Subcutaneous adipose tissue (tissue), 4 donors: Measurements from ENCODE around the gene MRPL52. TPM values are rescaled to one million over a fixed set of nuclear protein-coding genes. Genes with fewer than 3 reads are reported as not detected.

ENCODE experiments used
- CTCF ChIP-seq: fragments of 450-650 bp; IDR thresholded peaks from one replicate; pipeline ENCODE4 v1.5.1; 2016; ENCODE audit warnings: low read depth, mild to moderate bottlenecking, control low read depth, antibody characterized with exemption, moderate library complexity
- small RNA-seq: library from RNA; depleted of rRNA; stranded (forward); fragments of <200 nt; gene quantifications from one replicate; pipeline ENCODE3, GENCODE V24; 2016
- total RNA-seq, 4 donors: library from RNA; depleted of rRNA; stranded (reverse); fragments of >200 nt; gene quantifications; one replicate each; pipeline ENCODE4 v1.1.0, GENCODE V29; 2016

Gene MRPL52
- total RNA-seq, 4 donors from 2014 or later = 13.9 to 55.6 (median 31.2) TPM

- no peak for TF ChIP-seq CTCF
These were observed 52.4 kb downstream of the MRPL52 start for GRCh38 chr14:22882064-22882463.

DNA sequence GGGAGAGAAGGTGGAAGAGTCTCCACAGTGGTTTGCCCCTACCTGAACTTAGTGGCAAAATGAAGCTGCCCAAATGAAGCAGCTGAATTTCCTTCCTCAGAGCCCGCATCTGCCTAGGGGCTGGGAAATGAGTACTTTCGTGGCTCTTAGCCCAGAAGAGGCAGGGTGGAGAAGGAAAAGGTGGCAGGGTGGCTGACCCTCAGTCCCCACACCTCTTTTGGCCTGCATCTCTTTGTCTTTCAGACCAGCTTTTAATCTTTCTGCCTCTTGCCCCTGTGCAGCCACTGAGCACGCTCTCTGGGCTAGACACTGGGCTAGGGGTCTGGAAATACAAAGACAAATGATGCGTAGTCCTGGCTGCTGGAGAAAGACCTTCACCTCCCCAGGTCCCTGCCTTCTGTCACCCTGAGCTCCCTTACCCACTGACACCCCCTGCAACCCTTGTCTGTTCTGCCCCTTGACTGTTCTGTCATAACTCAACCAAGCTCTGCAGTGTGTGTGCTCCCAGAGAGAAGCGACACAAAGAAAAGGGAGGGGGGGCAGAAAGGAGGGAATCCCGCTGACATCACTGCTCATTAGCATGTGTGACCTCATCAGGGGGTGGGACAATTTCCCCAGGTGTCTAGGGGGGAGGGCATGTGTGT lies 53.0 kb downstream of the MRPL52 start:
- no peak for TF ChIP-seq CTCF

DNA sequence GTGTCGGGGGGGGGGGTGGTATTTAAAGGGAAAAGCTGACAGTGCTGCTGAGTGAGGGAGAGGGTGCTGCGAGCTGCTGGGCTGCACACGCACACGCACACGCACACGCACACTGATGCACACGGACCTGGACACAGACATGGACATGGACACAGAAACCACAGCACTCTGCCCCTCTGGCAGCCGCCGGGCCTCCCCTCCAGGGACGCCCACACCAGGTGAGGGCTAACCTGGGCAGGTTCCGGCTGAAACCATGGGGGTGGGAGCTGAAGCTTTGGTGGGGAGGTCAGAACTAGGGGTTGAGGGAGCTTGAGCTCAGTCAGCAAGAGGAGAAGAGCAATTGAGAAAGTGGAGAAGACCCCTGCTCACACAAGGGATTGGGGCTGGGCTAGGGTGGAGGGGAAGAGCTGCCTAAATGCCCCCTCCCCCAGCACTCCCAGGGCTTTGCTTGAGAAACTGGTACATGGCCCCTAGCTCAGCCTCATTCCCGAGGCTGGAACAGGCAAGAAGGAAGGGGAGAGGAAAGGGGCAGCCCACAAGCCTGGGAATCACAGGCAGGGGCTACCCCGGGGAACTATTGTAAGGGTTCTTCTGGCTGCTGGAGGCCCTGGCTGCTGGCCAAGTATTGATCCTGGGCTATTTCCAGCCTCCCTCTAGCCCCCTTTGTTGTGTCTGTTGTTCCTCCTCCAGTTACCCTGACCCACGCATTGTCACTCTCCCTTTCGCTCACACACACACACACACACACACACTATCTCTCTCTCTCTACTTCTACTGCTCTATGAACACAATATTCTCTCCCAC lies 53.7 kb downstream of the MRPL52 start, which contains the start of gene REM2:
TSS of gene REM2 (plus strand) at position 50 of the 804 bp plus-strand sequence. CDS start at position 116, 66 bp downstream.
- TF ChIP-seq CTCF = no peak

DNA sequence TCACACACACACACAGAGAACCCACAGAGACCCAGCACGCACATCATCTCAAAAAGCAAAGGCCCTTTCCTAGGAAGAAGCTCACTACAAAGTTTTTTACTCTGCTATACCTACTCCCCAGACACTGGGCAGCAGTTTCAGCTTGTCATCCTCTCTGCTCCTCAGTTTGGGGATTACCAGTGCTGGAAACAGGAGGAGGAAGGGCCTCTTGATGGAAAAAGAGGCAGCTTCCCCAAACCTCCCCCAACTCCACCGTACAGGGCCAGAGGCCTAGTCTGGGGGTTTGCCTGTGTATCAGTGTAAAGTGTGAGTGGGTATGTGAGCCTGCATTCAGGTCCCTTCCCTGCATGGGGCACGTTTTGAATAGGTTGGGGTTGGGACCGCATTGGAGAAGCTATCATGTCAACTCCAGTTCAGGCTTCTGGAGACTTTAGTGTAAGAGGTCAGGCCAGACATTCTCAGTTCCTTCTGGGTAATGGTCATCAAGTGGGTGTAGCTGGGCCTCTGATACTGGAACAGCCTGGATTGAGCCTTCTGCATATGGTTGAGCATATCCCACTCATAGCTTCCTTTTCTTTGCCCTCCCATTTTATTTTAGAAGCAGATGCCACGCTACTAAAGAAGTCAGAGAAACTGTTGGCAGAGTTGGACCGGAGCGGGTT lies 54.5 kb downstream of the MRPL52 start:
- TF ChIP-seq CTCF = no peak

Small RNA genes within 50 kb of the gene (small RNA-seq; reads per million reads assigned to genes)
- 0.49 reads per million for gene RF00019

Other genes with a start within 250 kb of the MRPL52 start
- gene DAD1, start 240.7 kb upstream of the MRPL52 start, total RNA-seq = 100 to 1,000 TPM; 114 to 356 (median 179) TPM
- gene ABHD4, start 231.6 kb upstream of the MRPL52 start, total RNA-seq = 10 to 100 TPM; 22.8 to 43.5 (median 38.1) TPM
- gene OR6J1, start 185.5 kb upstream of the MRPL52 start, total RNA-seq = under 1 TPM in 1 of 4 donors, not detected in 3; 0.17 TPM
- 100 to 1,000 TPM in 1 of 4 donors, 10 to 100 TPM in 3; 81.9 to 102 (median 87.5) TPM for gene OXA1L, start 63.2 kb upstream of the MRPL52 start, total RNA-seq
- 100 to 1,000 TPM in 1 of 4 donors, 10 to 100 TPM in 3; 11.7 to 136 (median 44.0) TPM for gene SLC7A7, start 14.5 kb upstream of the MRPL52 start, total RNA-seq
- gene MMP14, start 6.7 kb downstream of the MRPL52 start, total RNA-seq = 100 to 1,000 TPM; 134 to 284 (median 217) TPM
- 10 to 100 TPM; 38.8 to 87.0 (median 80.8) TPM for gene LRP10, start 41.9 kb downstream of the MRPL52 start, total RNA-seq
- gene REM2, start 53.3 kb downstream of the MRPL52 start, total RNA-seq = 1 to 10 TPM in 1 of 4 donors, under 1 TPM in 1, not detected in 2; 0.34 to 1.5 TPM
- 100 to 1,000 TPM in 2 of 4 donors, 10 to 100 TPM in 2; 41.7 to 694 (median 368) TPM for gene RBM23, start 89.3 kb downstream of the MRPL52 start, total RNA-seq
- 10 to 100 TPM; 26.5 to 41.6 (median 35.1) TPM for gene PRMT5, start 99.5 kb downstream of the MRPL52 start, total RNA-seq
- gene HAUS4, start 127.2 kb downstream of the MRPL52 start, total RNA-seq = 10 to 100 TPM; 27.4 to 72.1 (median 66.7) TPM
- gene AJUBA, start 152.7 kb downstream of the MRPL52 start, total RNA-seq = 1 to 10 TPM; 1.8 to 7.2 (median 4.7) TPM
- 10 to 100 TPM in 3 of 4 donors, 1 to 10 TPM in 1; 6.8 to 13.9 (median 12.3) TPM for gene C14orf93, start 180.3 kb downstream of the MRPL52 start, total RNA-seq
- 100 to 1,000 TPM in 2 of 4 donors, 10 to 100 TPM in 2; 81.6 to 131 (median 104) TPM for gene PSMB5, start 205.0 kb downstream of the MRPL52 start, total RNA-seq
- not detected for gene PSMB11, start 212.3 kb downstream of the MRPL52 start, total RNA-seq
- 1 to 10 TPM; 1.5 to 4.1 (median 1.8) TPM for gene CDH24, start 227.6 kb downstream of the MRPL52 start, total RNA-seq